Activated T-helper 1 cell treated with Interleukin-2 at 50 U/mL for 16 hours (primary cell): Measurements from ENCODE around the gene ULK3.

Experiments
- DNase-seq: peaks from one replicate; pipeline ENCODE4 v3.0.0-alpha.2; 2020; ENCODE audit warnings: low read depth

The ULK3 gene

GRCh38 chr15:74822233-74822632 lies 20.7 kb downstream of the ULK3 start:
- DNase-seq: no peak

- no peak for DNase-seq
Measured at GRCh38 chr15:74821790-74822158, 21.2 kb downstream of the ULK3 start.

- DNase-seq: no peak
Measured at GRCh38 chr15:74821091-74821789, 21.7 kb downstream of the ULK3 start.

- DNase-seq: no peak
Measured at GRCh38 chr15:74820056-74820455, 22.9 kb downstream of the ULK3 start.

GRCh38 chr15:74817370-74817737 lies 25.6 kb downstream of the ULK3 start:
- DNase-seq: no peak

- DNase-seq: no peak
Measured at GRCh38 chr15:74816624-74817369, 26.2 kb downstream of the ULK3 start.

- no peak for DNase-seq
Measured at GRCh38 chr15:74815961-74816360, 27.0 kb downstream of the ULK3 start.

- no peak for DNase-seq
Measured at GRCh38 chr15:74815121-74815934, 27.6 kb downstream of the ULK3 start.

GRCh38 chr15:74812533-74812932 lies 30.4 kb downstream of the ULK3 start, which contains the start of gene LMAN1L:
TSS of gene LMAN1L (plus strand) at chr15:74812835. CDS start at chr15:74812855, 20 bp downstream.
- DNase-seq: no peak

GRCh38 chr15:74809956-74810355 lies 33.0 kb downstream of the ULK3 start:
- DNase-seq: no peak

- no peak for DNase-seq
Measured at GRCh38 chr15:74809242-74809641, 33.7 kb downstream of the ULK3 start.

GRCh38 chr15:74808840-74809229 lies 34.1 kb downstream of the ULK3 start:
- no peak for DNase-seq

GRCh38 chr15:74808078-74808839 lies 34.7 kb downstream of the ULK3 start:
- no peak for DNase-seq

GRCh38 chr15:74807282-74807681 lies 35.7 kb downstream of the ULK3 start:
- no peak for DNase-seq

- DNase-seq: no peak
Measured at GRCh38 chr15:74804935-74805334, 38.0 kb downstream of the ULK3 start.

- DNase-seq: no peak
Measured at GRCh38 chr15:74802862-74803447, 40.0 kb downstream of the ULK3 start.

- DNase-seq: no peak
Measured at GRCh38 chr15:74802290-74802689, 40.7 kb downstream of the ULK3 start.

- no peak for DNase-seq
Measured at GRCh38 chr15:74801311-74801997, 41.5 kb downstream of the ULK3 start.

GRCh38 chr15:74800559-74801094 lies 42.3 kb downstream of the ULK3 start:
- DNase-seq: no peak

- peak; percentile 77 for DNase-seq
Measured at GRCh38 chr15:74799856-74800558, 42.9 kb downstream of the ULK3 start.
